ENCODE measurements around the gene UBL7. TPM values are rescaled to one million over a fixed set of nuclear protein-coding genes. Genes with fewer than 3 reads are reported as not detected.

Gene UBL7
- total and polyA plus RNA-seq, 2 of the 8 experiments (the other 6 are each of a cell fraction or from before 2014, with no cell fraction given) = 71.5 to 183 TPM

GRCh38 chr15:74497584-74497983 is 36.6 kb upstream of the UBL7 start:
- FAIRE-seq (no peak), DNase-seq (ENCODE audit: low read depth in 1 of 2, low spot score in 2 of 2) (no peak)
- Histone ChIP-seq H3K4me3 (ENCODE audit: extremely low read depth in 1 of 4, insufficient read depth in 2 of 4, low read depth in 3 of 4, low read length in 4 of 4) (no peak overlapping the region), H3K23me2 (ENCODE audit: low read depth, low read length) (no peaks in the 10 kb centered on the region), H4K20me1 (replicated peaks in 1 of 2; ENCODE audit: control insufficient read depth in 1 of 2, insufficient read depth in 2 of 2, low read length in 2 of 2) (no peaks in the 10 kb centered on the region), H3K56ac (replicated peaks; ENCODE audit: insufficient read length, low read depth, low read length) (no peak overlapping the region), H3K14ac (ENCODE audit: insufficient read length) (no peak overlapping the region), H3K23ac (ENCODE audit: insufficient read length) (no peak overlapping the region), H2BK12ac (ENCODE audit: low read depth, low read length) (no peak overlapping the region), H3K36me3 (ENCODE audit: control insufficient read depth in 2 of 4, insufficient read depth in 4 of 4, low read length in 3 of 4) (no peaks in the 10 kb centered on the region), H2BK5ac (ENCODE audit: low read depth, low read length) (no peak overlapping the region), H3K4ac (replicated peaks; ENCODE audit: insufficient read length, low read depth, low read length) (no peak overlapping the region), H3K79me1 (ENCODE audit: low read depth, low read length) (0 out of 2 replicates have a peak, but pooled peaks cover 2% of the 10 kb centered on the region), H2BK120ac (replicated peaks; ENCODE audit: low read depth, low read length) (no peak overlapping the region), H4K91ac (replicated peaks; ENCODE audit: insufficient read length, low read length) (no peak overlapping the region), H3K4me2 (ENCODE audit: insufficient read depth in 1 of 2, low read depth in 2 of 2, low read length in 2 of 2) (no peak overlapping the region), H2AFZ (ENCODE audit: low read length) (no peak overlapping the region), H2BK15ac (ENCODE audit: low read length) (no peak overlapping the region), H2BK20ac (ENCODE audit: low read length) (no peak overlapping the region), H2AK5ac (ENCODE audit: low read depth, low read length) (no peak overlapping the region), H3K27ac (ENCODE audit: low read depth, low read length) (no peak overlapping the region), H3K9ac (replicated peaks in 1 of 4; ENCODE audit: extremely low read depth in 1 of 4, low read depth in 3 of 4, low read length in 3 of 4) (no peak overlapping the region), H3K9me3 (ENCODE audit: insufficient read depth in 2 of 2, low read depth in 1 of 2, low read length in 1 of 2) (no peaks in the 10 kb centered on the region), H3K27me3 (replicated peaks in 1 of 4; ENCODE audit: control insufficient read depth in 3 of 4, extremely low read depth in 1 of 4, insufficient read depth in 3 of 4, low read length in 3 of 4) (no peaks in the 10 kb centered on the region), H3K18ac (ENCODE audit: extremely low read depth, low read length) (no peak overlapping the region), H4K5ac (ENCODE audit: insufficient read length, low read depth, low read length) (no peak overlapping the region), H4K8ac (ENCODE audit: extremely low read depth, insufficient read depth, low read length) (no peak overlapping the region), H3K4me1 (replicated peaks in 1 of 4; ENCODE audit: control insufficient read depth in 3 of 4, insufficient read depth in 4 of 4, low read length in 3 of 4) (no peaks in the 10 kb centered on the region), H3K79me2 (ENCODE audit: control insufficient read depth in 1 of 2, insufficient read depth in 2 of 2, low read length in 2 of 2) (no peaks in the 10 kb centered on the region)
- ChIA-PET CTCF (ENCODE audit: partially characterized antibody) (interaction anchor here (1.3 kb wide), 1 partner anchor 8 kb away, joined by 5 read pairs; no protein-coding TSS in a partner anchor), POLR2A (ENCODE audit: partially characterized antibody) (interaction anchor here (0.6 kb wide), 1 partner anchor 41 kb away, joined by 4 read pairs; no protein-coding TSS in a partner anchor)
- TF ChIP-seq CTBP2 (IDR thresholded peaks at IDR 0.05; ENCODE audit: borderline replicate concordance, insufficient read depth, insufficient read length, low read length) = no peak
- TF ChIP-seq CBX8 (IDR thresholded peaks at IDR 0.05; ENCODE audit: borderline replicate concordance, low read depth, low read length) = no peak
- TF ChIP-seq JUN (IDR thresholded peaks at IDR 0.05; ENCODE audit: low read depth, low read length) = no peak
- no peak for TF ChIP-seq TAF7 (optimal IDR thresholded peaks at IDR 0.05; ENCODE audit: borderline replicate concordance, low read depth, low read length)
- TF ChIP-seq RXRA (IDR thresholded peaks at IDR 0.05; ENCODE audit: insufficient read depth, low read depth, low read length) = no peak
- TF ChIP-seq BRCA1 (IDR thresholded peaks at IDR 0.05; ENCODE audit: low read depth, low read length) = no peak
- WGBS, 2 experiments (ENCODE audit: extremely low coverage in 1 of 2, insufficient coverage in 1 of 2, insufficient read length in 1 of 2, insufficient replicate concordance in 2 of 2, low coverage in 1 of 2, low lambda C conversion rate in 2 of 2, missing lambda C conversion rate in 1 of 2) = 93% methylated on average over 2 of the region's 2 CpGs; no CpG with 5 or more reads in 1 of the 2 experiments

Data from H1 (cell line).